Vagina (tissue), 2 donors: ENCODE data around the gene BMP2K. TPM values are rescaled to one million over a fixed set of nuclear protein-coding genes. Genes with fewer than 3 reads are reported as not detected.

Experiments used
- DNase-seq, 2 donors: peaks; one replicate each; pipeline ENCODE4 v3.0.0-alpha.2; 2017; ENCODE audit errors: extremely low spot score in 2 of 2
- H3K27ac ChIP-seq: fragments of 200-600 bp; sonication (generic); one replicate; pipeline ENCODE4 v1.5.1; 2019
- H3K27me3 ChIP-seq: fragments of 200-600 bp; sonication (generic); one replicate; pipeline ENCODE4 v1.5.1; 2019
- H3K36me3 ChIP-seq, 2 donors: fragments of 200-600 bp; sonication (generic); one replicate each; pipeline ENCODE4 v1.5.1; 2017 to 2019
- H3K4me1 ChIP-seq: fragments of 200-600 bp; sonication (generic); one replicate; pipeline ENCODE4 v1.5.1; 2019
- H3K4me3 ChIP-seq, 2 donors: fragments of 200-600 bp; sonication (generic); 1 replicate in 1 of 2; 2 replicates in 1 of 2; pipeline ENCODE4 v1.5.1; 2016 to 2019
- H3K9me3 ChIP-seq: fragments of 200-600 bp; sonication (generic); one replicate; pipeline ENCODE4 v1.5.1; 2019
- POLR2A ChIP-seq, 2 donors: fragments of 450-650 bp; IDR thresholded peaks; one replicate each; pipeline ENCODE4 v1.6.1; 2017; ENCODE audit warnings: antibody characterized with exemption in 2 of 2, mild to moderate bottlenecking in 2 of 2, moderate library complexity in 2 of 2
- POLR2AphosphoS5 ChIP-seq, 2 donors: sonication (generic); formaldehyde crosslinking; IDR thresholded peaks; one replicate each; pipeline ENCODE4 v1.9.0; 2017; ENCODE audit warnings: antibody characterized with exemption in 2 of 2, mild to moderate bottlenecking in 2 of 2, low read depth in 1 of 2; ENCODE audit not compliant: insufficient read depth in 1 of 2
- intact Hi-C: fragments of 100-400 bp; cut with DNase I; formaldehyde crosslinking; loops from one replicate; pipeline ENCODE4 v1.15.1; 2023
- total RNA-seq: library from RNA; depleted of rRNA; stranded (reverse); fragments of >200 nt; gene quantifications from one replicate; pipeline ENCODE4 v1.2.3, GENCODE V29; 2016
- TF ChIP-seq, protein P1 (sequence below), 3 experiments: fragments of 450-650 bp in 2 of 3; fragments of 200-600 bp in 1 of 3; sonication (generic) in 1 of 3; IDR thresholded peaks; one replicate each; pipeline ENCODE4 v1.5.1; 2017 to 2019; ENCODE audit warnings: antibody characterized with exemption in 3 of 3, mild to moderate bottlenecking in 2 of 3, moderate library complexity in 2 of 3

The BMP2K gene
- total RNA-seq, 1 donor from 2014 or later, result 34.9 TPM

DNA sequence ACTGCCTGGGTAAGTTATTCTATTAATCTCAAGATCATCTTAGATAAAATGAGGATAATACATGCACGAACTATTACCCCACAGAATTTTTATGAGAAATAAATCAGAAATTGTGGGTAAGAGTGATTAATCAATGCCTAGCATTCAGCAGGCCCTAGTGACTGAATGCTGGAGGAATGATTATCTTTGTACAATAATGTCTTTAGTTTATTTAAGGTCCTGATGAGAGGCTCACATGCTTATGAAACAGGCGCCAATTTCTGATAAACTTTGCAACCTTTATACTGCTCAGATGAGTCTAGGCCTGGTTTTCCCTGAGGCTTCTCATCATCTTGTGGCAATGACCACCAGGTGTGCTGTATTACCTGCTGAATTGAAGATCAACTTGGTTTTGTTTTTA lies 27.8 kb upstream of the BMP2K start:
- DNase-seq, result no peak
- no peaks in the 10 kb centered on the region for H3K9me3 ChIP-seq
- TF ChIP-seq POLR2AphosphoS5 (IDR thresholded peaks at IDR 0.05; ENCODE audit: insufficient read depth in 1 of 2, low read depth in 1 of 2) (no peak), POLR2A (IDR thresholded peaks at IDR 0.05) (no peak)
- TF ChIP-seq, protein P1, sequence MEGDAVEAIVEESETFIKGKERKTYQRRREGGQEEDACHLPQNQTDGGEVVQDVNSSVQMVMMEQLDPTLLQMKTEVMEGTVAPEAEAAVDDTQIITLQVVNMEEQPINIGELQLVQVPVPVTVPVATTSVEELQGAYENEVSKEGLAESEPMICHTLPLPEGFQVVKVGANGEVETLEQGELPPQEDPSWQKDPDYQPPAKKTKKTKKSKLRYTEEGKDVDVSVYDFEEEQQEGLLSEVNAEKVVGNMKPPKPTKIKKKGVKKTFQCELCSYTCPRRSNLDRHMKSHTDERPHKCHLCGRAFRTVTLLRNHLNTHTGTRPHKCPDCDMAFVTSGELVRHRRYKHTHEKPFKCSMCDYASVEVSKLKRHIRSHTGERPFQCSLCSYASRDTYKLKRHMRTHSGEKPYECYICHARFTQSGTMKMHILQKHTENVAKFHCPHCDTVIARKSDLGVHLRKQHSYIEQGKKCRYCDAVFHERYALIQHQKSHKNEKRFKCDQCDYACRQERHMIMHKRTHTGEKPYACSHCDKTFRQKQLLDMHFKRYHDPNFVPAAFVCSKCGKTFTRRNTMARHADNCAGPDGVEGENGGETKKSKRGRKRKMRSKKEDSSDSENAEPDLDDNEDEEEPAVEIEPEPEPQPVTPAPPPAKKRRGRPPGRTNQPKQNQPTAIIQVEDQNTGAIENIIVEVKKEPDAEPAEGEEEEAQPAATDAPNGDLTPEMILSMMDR (IDR thresholded peaks at IDR 0.05), result no peak
- no peak overlapping the region for H3K27ac ChIP-seq
- H3K27me3 ChIP-seq, result no peaks in the 10 kb centered on the region
- no peaks in the 10 kb centered on the region for H3K4me1 ChIP-seq
- H3K4me3 ChIP-seq, result no peak overlapping the region
- H3K36me3 ChIP-seq, result no peaks in the 10 kb centered on the region
- intact Hi-C loops, result no loop called here

DNA sequence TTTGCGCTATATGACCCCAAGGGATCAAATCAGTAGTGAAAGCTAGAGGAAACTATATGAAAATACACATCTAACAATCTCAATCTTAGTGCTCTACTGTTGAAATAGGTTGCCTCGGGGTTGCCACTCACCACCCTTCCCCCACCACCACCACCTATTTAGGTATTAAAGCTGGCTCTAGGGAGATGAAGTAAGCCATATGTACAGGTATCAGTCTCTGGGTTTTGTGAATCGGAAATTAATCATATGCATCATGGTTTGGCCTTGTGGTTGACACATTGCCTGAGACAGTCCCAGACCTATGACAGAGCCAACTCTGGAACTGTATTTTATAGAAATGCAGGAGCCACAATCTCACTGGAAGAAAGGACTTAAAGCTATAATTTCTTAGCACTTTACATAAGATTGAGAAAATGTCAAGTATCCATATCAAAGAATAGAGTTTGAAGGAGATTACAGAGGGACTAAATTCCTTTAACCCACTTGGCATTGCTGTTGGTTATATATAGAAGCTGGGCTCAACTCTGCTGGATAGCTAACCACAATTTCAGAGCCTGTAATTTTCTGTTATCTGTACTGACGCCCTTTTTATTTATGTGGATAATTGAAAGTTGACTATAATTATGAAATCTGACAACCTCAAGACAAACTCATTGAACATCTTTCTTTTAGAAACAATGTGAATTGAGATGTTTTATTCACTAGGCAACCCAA lies 26.7 kb upstream of the BMP2K start:
- Histone ChIP-seq H3K9me3 (no peaks in the 10 kb centered on the region), H3K27me3 (no peaks in the 10 kb centered on the region), H3K27ac (no peak overlapping the region), H3K4me1 (no peaks in the 10 kb centered on the region), H3K36me3 (no peaks in the 10 kb centered on the region), H3K4me3 (no peak overlapping the region)
- intact Hi-C loops, result no loop called here
- TF ChIP-seq POLR2A (IDR thresholded peaks at IDR 0.05), result no peak
- TF ChIP-seq POLR2AphosphoS5 (IDR thresholded peaks at IDR 0.05; ENCODE audit: insufficient read depth in 1 of 2, low read depth in 1 of 2), result no peak
- TF ChIP-seq, protein P1 (IDR thresholded peaks at IDR 0.05), result no peak
- no peak for DNase-seq

DNA sequence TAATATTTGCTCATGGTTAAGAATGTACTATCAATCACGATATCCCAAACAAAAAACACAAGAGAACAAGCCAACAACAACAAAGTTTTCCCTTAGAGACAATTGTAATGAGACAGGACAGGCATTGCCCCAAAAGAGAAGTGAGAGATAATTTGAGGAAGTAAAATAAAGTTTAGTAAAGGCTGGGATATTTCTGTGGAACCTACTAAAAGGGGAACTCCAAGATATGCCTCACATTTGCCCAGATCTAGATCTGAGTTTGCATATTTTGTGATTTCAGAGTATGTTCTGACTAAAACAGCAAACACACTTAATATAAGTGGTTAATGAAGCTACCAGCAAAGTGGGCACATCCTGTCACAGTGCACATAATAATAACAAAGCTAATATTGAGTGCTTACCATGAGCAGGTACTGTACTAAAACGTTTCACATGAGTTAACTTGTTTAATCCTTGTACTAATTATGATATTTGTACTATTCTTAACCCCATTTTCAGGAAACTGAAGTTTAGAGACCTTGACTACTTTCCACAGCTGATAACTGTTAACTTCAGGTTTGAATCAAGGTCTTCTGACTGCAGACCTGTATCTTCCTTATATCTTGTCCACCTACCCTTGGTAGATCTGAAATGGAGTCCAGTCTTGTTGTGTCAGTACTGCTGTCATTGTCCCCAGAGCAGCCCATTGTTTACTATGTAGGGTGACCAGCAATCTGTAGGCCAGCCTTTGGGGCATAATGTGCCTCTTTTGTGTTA lies 26.0 kb upstream of the BMP2K start:
- intact Hi-C loops, result no loop called here
- no peak for DNase-seq
- no peak overlapping the region for H3K27ac ChIP-seq
- H3K36me3 ChIP-seq, result no peaks in the 10 kb centered on the region
- TF ChIP-seq, protein P1 (IDR thresholded peaks at IDR 0.05), result no peak
- no peak for TF ChIP-seq POLR2A (IDR thresholded peaks at IDR 0.05)
- TF ChIP-seq POLR2AphosphoS5 (IDR thresholded peaks at IDR 0.05; ENCODE audit: insufficient read depth in 1 of 2, low read depth in 1 of 2), result no peak
- no peak overlapping the region for H3K4me3 ChIP-seq
- H3K27me3 ChIP-seq, result no peaks in the 10 kb centered on the region
- H3K4me1 ChIP-seq, result no peaks in the 10 kb centered on the region
- no peaks in the 10 kb centered on the region for H3K9me3 ChIP-seq

DNA sequence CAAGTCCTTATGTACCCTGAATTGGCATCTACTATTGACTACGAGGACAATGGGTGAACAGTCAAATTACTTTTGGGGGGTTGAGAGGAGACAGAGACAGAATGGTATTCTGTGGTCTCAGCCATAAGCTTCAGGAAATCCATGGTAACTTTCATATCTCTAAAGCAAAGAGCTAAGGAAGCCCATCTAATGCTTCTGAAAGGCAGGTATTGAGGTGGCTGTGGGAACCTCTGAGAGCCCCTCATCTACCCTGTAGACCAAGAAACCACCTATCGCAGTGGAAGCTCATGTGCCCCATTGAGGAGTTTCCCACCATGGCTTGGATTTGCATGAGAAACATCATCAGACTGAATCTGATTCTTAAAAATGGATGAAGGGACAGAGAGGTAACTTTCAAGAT lies 23.1 kb upstream of the BMP2K start:
- Histone ChIP-seq H3K27me3 (no peaks in the 10 kb centered on the region), H3K27ac (no peak overlapping the region), H3K9me3 (no peaks in the 10 kb centered on the region), H3K4me1 (no peaks in the 10 kb centered on the region), H3K36me3 (no peaks in the 10 kb centered on the region), H3K4me3 (no peak overlapping the region)
- TF ChIP-seq POLR2A (IDR thresholded peaks at IDR 0.05) (no peak), POLR2AphosphoS5 (IDR thresholded peaks at IDR 0.05; ENCODE audit: insufficient read depth in 1 of 2, low read depth in 1 of 2) (no peak)
- TF ChIP-seq, protein P1 (IDR thresholded peaks at IDR 0.05), result no peak
- intact Hi-C loops, result no loop called here
- no peak for DNase-seq

- intact Hi-C loops, result no loop called here
- Histone ChIP-seq H3K4me3 (no peak overlapping the region), H3K27ac (no peak overlapping the region), H3K9me3 (no peaks in the 10 kb centered on the region), H3K4me1 (no peaks in the 10 kb centered on the region), H3K36me3 (no peaks in the 10 kb centered on the region), H3K27me3 (no peaks in the 10 kb centered on the region)
- TF ChIP-seq, protein P1 (IDR thresholded peaks at IDR 0.05), result no peak
- TF ChIP-seq POLR2A (IDR thresholded peaks at IDR 0.05) (no peak), POLR2AphosphoS5 (IDR thresholded peaks at IDR 0.05; ENCODE audit: insufficient read depth in 1 of 2, low read depth in 1 of 2) (no peak)
- DNase-seq, result no peak
These were observed 21.3 kb upstream of the BMP2K start for GRCh38 chr4:78754872-78755271.
